CD14-positive monocyte (primary cell): Measurements from ENCODE around the gene TTC7B. TPM values are rescaled to one million over a fixed set of nuclear protein-coding genes. Genes with fewer than 3 reads are reported as not detected.
A peak's percentile ranks its signal among the peaks of the same experiment; 100 is the strongest.

Experiments
- DNase-seq, 3 donors: peaks; one replicate each; pipeline ENCODE4 v3.0.0-alpha.2; 2011 to 2022
- H2AFZ ChIP-seq: 2 replicates; pipeline ENCODE4 v1.6.0; 2012; ENCODE audit warnings: mild to moderate bottlenecking, low read depth, low read length, inconsistent platforms; ENCODE audit not compliant: insufficient read depth, poor library complexity, severe bottlenecking
- H3K27ac ChIP-seq, 2 donors: 1 replicate in 1 of 2; 2 replicates in 1 of 2; pipeline ENCODE4 v1.5.1; 2012 to 2013; ENCODE audit warnings: low read length in 2 of 2, control low read depth in 1 of 2, inconsistent platforms in 1 of 2, low read depth in 1 of 2, mild to moderate bottlenecking in 1 of 2
- H3K27me3 ChIP-seq, 2 donors: one replicate each; pipeline versions ENCODE4 v1.6.0 to v1.6.1; 2011 to 2013; ENCODE audit warnings: low read length in 2 of 2; ENCODE audit not compliant: control insufficient read depth in 2 of 2, insufficient read depth in 2 of 2
- H3K36me3 ChIP-seq, 2 donors: replicated peaks in 1 of 2; 1 replicate in 1 of 2; 2 replicates in 1 of 2; pipeline versions ENCODE4 v1.5.1 to v1.6.1; 2012 to 2013; ENCODE audit warnings: low read length in 2 of 2, control low read depth in 1 of 2, inconsistent platforms in 1 of 2, mild to moderate bottlenecking in 1 of 2; ENCODE audit not compliant: insufficient read depth in 2 of 2, control insufficient read depth in 1 of 2
- H3K4me1 ChIP-seq, 2 donors: 1 replicate in 1 of 2; 2 replicates in 1 of 2; pipeline versions ENCODE4 v1.5.1 to v1.6.1; 2012 to 2013; ENCODE audit warnings: low read length in 2 of 2, control low read depth in 1 of 2, inconsistent platforms in 1 of 2, mild to moderate bottlenecking in 1 of 2, moderate library complexity in 1 of 2; ENCODE audit not compliant: insufficient read depth in 2 of 2, control insufficient read depth in 1 of 2
- H3K4me2 ChIP-seq: replicated peaks from 2 replicates; pipeline ENCODE3; 2012; ENCODE audit warnings: low read length, moderate library complexity, mild to moderate bottlenecking; ENCODE audit not compliant: poor library complexity, severe bottlenecking; ENCODE audit errors: extremely low read depth
- H3K4me3 ChIP-seq, 3 experiments: fragments of 200-600 bp in 1 of 3; sonication (generic) in 1 of 3; replicated peaks in 1 of 3; 1 replicate in 2 of 3; 2 replicates in 1 of 3; pipeline ENCODE4 v1.5.1; 2011 to 2013; ENCODE audit warnings: low read length in 3 of 3, mild to moderate bottlenecking in 3 of 3, control low read depth in 2 of 3, low read depth in 2 of 3, inconsistent platforms in 1 of 3, moderate library complexity in 1 of 3
- H3K79me2 ChIP-seq: 2 replicates; pipeline ENCODE4 v1.6.0; 2012; ENCODE audit warnings: mild to moderate bottlenecking, control low read depth, inconsistent platforms, low read length, moderate library complexity; ENCODE audit not compliant: insufficient read depth
- H3K9ac ChIP-seq: 2 replicates; pipeline ENCODE4 v1.6.0; 2017; ENCODE audit warnings: low read length, mild to moderate bottlenecking; ENCODE audit not compliant: insufficient read depth, poor library complexity, severe bottlenecking
- H3K9me3 ChIP-seq, 2 donors: replicated peaks in 1 of 2; 1 replicate in 1 of 2; 2 replicates in 1 of 2; pipeline versions ENCODE4 v1.5.1 to v1.6.1; 2012 to 2013; ENCODE audit warnings: low read length in 2 of 2, control low read depth in 1 of 2; ENCODE audit not compliant: control insufficient read depth in 1 of 2, insufficient read depth in 1 of 2
- H4K20me1 ChIP-seq: 2 replicates; pipeline ENCODE4 v1.6.0; 2012; ENCODE audit warnings: mild to moderate bottlenecking, low read length, control low read depth, moderate library complexity; ENCODE audit not compliant: insufficient read depth
- H3K27ac Mint-ChIP-seq, 7 donors: one replicate each; pipeline ENCODE4 v1.8.0; 2020; ENCODE audit warnings: mild to moderate bottlenecking in 7 of 7, mixed read lengths in 7 of 7, moderate library complexity in 6 of 7, inconsistent platforms in 2 of 7
- H3K27me3 Mint-ChIP-seq, 3 donors: one replicate each; pipeline ENCODE4 v1.8.0; 2021 to 2022; ENCODE audit warnings: low read depth in 3 of 3, mild to moderate bottlenecking in 3 of 3, mixed read lengths in 3 of 3, moderate library complexity in 3 of 3, inconsistent platforms in 1 of 3
- H3K36me3 Mint-ChIP-seq, 2 donors: one replicate each; pipeline ENCODE4 v1.8.0; 2020; ENCODE audit warnings: mixed read lengths in 2 of 2, inconsistent platforms in 1 of 2, mild to moderate bottlenecking in 1 of 2
- H3K4me1 Mint-ChIP-seq: one replicate; pipeline ENCODE4 v1.8.0; 2020; ENCODE audit warnings: mild to moderate bottlenecking, mixed read lengths
- H3K4me3 Mint-ChIP-seq, 2 donors: one replicate each; pipeline ENCODE4 v1.8.0; 2020; ENCODE audit warnings: mild to moderate bottlenecking in 2 of 2, mixed read lengths in 2 of 2, moderate library complexity in 1 of 2
- H3K9me3 Mint-ChIP-seq, 7 donors: one replicate each; pipeline ENCODE4 v1.8.0; 2020 to 2022; ENCODE audit warnings: mixed read lengths in 7 of 7, mild to moderate bottlenecking in 6 of 7, moderate library complexity in 6 of 7, inconsistent platforms in 2 of 7
- WGBS: methylation state at CpG from one replicate; pipeline ENCODE4 v1.1.5; 2013; ENCODE audit warnings: missing lambda C conversion rate; ENCODE audit not compliant: insufficient coverage; 5-methylcytosine and 5-hydroxymethylcytosine counted together
- intact Hi-C, 2 donors: fragments of 100-400 bp; cut with micrococcal nuclease; formaldehyde crosslinking; loops; one replicate each; pipeline versions ENCODE4 v1.15.0 to v1.15.1; 2023
- polyA plus RNA-seq, 3 donors: library from polyadenylated mRNA; depleted of rRNA in 1 of 3; unstranded in 2 of 3; stranded (reverse) in 1 of 3; fragments of 300-500 nt in 2 of 3; fragments of >200 nt in 1 of 3; fragmentation: Illumina TruSeq in 2 of 3; gene quantifications; 1 replicate in 2 of 3; 2 replicates in 1 of 3; pipeline ENCODE4 v1.2.3, GENCODE V29; 2012 to 2021
- TF ChIP-seq, protein P1 (sequence below): fragments of 200-600 bp; IDR thresholded peaks from one replicate; pipeline ENCODE4 v1.8.0; 2022; ENCODE audit warnings: antibody characterized with exemption, mild to moderate bottlenecking

Gene TTC7B
- polyA plus RNA-seq, 3 donors = 0.87 to 2.6 (median 1.2) TPM

DNA sequence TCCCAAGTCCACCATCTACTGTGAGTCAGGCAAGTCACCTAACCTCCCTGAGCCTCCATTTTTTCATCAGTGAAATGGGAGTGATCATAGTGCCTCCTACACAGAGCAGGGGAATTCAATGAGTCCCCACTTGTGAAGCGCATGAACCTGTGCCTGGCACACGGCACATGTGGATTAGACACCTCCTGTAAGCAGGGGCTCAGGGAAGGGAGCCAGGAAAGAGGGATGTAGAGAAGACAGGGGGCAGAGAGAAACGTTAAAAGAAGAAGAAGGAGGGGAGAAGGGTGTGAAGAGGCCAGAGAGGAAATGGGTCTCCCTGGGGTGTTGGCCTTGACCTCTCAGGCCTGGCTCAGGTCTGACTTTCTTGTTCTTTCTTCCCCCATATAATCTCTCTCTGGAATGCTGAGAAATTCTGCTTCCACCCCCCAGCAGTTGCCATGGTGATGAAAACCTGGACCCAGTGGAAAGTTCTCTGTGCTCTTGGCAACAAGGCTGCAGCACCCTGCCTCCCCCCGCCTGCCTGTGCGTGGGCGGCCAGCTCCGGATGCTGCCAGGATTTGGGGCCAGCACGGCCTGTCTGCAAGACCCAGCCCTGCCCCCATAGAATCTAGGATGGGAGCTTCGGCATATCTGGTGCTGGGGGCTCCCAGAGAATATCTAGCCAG, 324.9 kb downstream of the TTC7B start:
- Histone ChIP-seq H3K27me3 (no peaks in the 10 kb centered on the region), H3K4me3 (no peak overlapping the region), H4K20me1 (no peaks in the 10 kb centered on the region), H3K79me2 (no peaks in the 10 kb centered on the region), H3K4me1 (no peaks in the 10 kb centered on the region), H3K4me2 (no peak overlapping the region), H2AFZ (no peak overlapping the region), H3K9ac (no peak overlapping the region), H3K27ac (no peak overlapping the region), H3K36me3 (no peaks in the 10 kb centered on the region), H3K9me3 (no peaks in the 10 kb centered on the region)
- DNase-seq = no peak
- no peak overlapping the region for H3K4me3 Mint-ChIP-seq
- TF ChIP-seq, protein P1, sequence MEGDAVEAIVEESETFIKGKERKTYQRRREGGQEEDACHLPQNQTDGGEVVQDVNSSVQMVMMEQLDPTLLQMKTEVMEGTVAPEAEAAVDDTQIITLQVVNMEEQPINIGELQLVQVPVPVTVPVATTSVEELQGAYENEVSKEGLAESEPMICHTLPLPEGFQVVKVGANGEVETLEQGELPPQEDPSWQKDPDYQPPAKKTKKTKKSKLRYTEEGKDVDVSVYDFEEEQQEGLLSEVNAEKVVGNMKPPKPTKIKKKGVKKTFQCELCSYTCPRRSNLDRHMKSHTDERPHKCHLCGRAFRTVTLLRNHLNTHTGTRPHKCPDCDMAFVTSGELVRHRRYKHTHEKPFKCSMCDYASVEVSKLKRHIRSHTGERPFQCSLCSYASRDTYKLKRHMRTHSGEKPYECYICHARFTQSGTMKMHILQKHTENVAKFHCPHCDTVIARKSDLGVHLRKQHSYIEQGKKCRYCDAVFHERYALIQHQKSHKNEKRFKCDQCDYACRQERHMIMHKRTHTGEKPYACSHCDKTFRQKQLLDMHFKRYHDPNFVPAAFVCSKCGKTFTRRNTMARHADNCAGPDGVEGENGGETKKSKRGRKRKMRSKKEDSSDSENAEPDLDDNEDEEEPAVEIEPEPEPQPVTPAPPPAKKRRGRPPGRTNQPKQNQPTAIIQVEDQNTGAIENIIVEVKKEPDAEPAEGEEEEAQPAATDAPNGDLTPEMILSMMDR = no peak
- peaks cover 0 to 5% (median 0%) of the 10 kb centered on the region in 7 donors for H3K9me3 Mint-ChIP-seq
- H3K36me3 Mint-ChIP-seq = no peaks in the 10 kb centered on the region
- intact Hi-C loops = no loop called here
- WGBS = 96% methylated on average over 8 of the region's 9 CpGs
- H3K27me3 Mint-ChIP-seq = peaks cover 2 to 7% (median 5%) of the 10 kb centered on the region in 3 donors
- no peak overlapping the region for H3K27ac Mint-ChIP-seq
- H3K4me1 Mint-ChIP-seq = no peaks in the 10 kb centered on the region

DNA sequence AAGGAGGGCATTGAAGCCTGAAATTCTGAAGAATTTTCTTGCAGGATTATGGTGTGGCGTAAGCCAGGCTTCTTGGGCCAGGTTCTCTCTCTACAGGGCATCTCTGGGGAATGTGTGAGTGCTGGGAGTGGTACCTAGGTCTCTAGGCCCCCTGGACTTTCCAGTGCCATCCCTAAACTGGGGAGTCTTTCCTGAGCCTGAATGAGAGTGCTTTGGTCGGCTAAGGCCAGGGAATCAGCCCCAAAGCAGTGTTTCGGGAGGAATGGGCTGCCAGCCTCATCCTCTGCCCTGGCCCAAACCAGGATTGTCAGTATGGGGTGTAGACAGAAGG, 325.5 kb downstream of the TTC7B start:
- H3K9me3 ChIP-seq = no peaks in the 10 kb centered on the region
- intact Hi-C loops = no loop called here
- no peak overlapping the region for H2AFZ ChIP-seq
- no peaks in the 10 kb centered on the region for H3K4me1 ChIP-seq
- no peaks in the 10 kb centered on the region for H3K4me1 Mint-ChIP-seq
- TF ChIP-seq, protein P1 = no peak
- no peak overlapping the region for H3K27ac Mint-ChIP-seq
- WGBS = 93% methylated on average over 2 of the region's 3 CpGs
- H3K79me2 ChIP-seq = no peaks in the 10 kb centered on the region
- no peak overlapping the region for H3K9ac ChIP-seq
- DNase-seq = no peak
- H3K27me3 ChIP-seq = no peaks in the 10 kb centered on the region
- H3K4me3 ChIP-seq = no peak overlapping the region
- H3K36me3 Mint-ChIP-seq = no peaks in the 10 kb centered on the region
- no peak overlapping the region for H3K4me2 ChIP-seq
- H4K20me1 ChIP-seq = no peaks in the 10 kb centered on the region
- no peak overlapping the region for H3K27ac ChIP-seq
- no peaks in the 10 kb centered on the region for H3K36me3 ChIP-seq
- peak overlapping the region in 1 of 2 donors; percentile 24 for H3K4me3 Mint-ChIP-seq
- H3K27me3 Mint-ChIP-seq = peaks cover 2 to 6% (median 5%) of the 10 kb centered on the region in 3 donors
- H3K9me3 Mint-ChIP-seq = peaks cover 0 to 5% (median 0%) of the 10 kb centered on the region in 7 donors
